HL-60 (cell line): Measurements from ENCODE around the gene PEF1.

Experiments
- DNase-seq, 2 experiments: peaks; one replicate each; pipeline ENCODE4 v3.0.0-alpha.2; 2010 to 2020; ENCODE audit warnings: low read depth in 1 of 2, low spot score in 1 of 2
- H3K27ac ChIP-seq: fragments of 250-450 bp; sonication (Bioruptor Pico); replicated peaks from 2 replicates; pipeline ENCODE4 v1.5.1; 2020; ENCODE audit warnings: mild to moderate bottlenecking, moderate library complexity
- H3K27me3 ChIP-seq: fragments of 250-450 bp; sonication (Bioruptor Pico); 2 replicates; pipeline ENCODE4 v1.5.1; 2021; ENCODE audit warnings: mild to moderate bottlenecking, moderate library complexity; ENCODE audit not compliant: insufficient read depth, poor library complexity, severe bottlenecking
- H3K4me3 ChIP-seq: replicated peaks from 2 replicates; pipeline ENCODE4 v1.5.1; 2011; ENCODE audit warnings: mild to moderate bottlenecking, control low read depth, low read length; ENCODE audit not compliant: insufficient read depth
- CTCF ChIP-seq: IDR thresholded peaks from one replicate; pipeline ENCODE4 v1.5.1; 2011; ENCODE audit warnings: low read length, control low read depth, inconsistent platforms; ENCODE audit not compliant: insufficient read depth
- GABPA ChIP-seq: IDR thresholded peaks from 2 replicates; pipeline ENCODE4 v1.6.1; 2012; ENCODE audit warnings: low read depth
- POLR2AphosphoS5 ChIP-seq: IDR thresholded peaks from 2 replicates; pipeline ENCODE4 v1.6.1; 2012; ENCODE audit warnings: low read depth
- REST ChIP-seq: IDR thresholded peaks from 2 replicates; pipeline ENCODE4 v1.6.1; 2012; ENCODE audit warnings: low read depth; ENCODE audit not compliant: insufficient replicate concordance
- SPI1 ChIP-seq: IDR thresholded peaks from 2 replicates; pipeline ENCODE4 v1.6.1; 2012; ENCODE audit warnings: low read depth, mild to moderate bottlenecking, borderline replicate concordance

The PEF1 gene

GRCh38 chr1:31665234-31665878 lies 20.7 kb upstream of the PEF1 start:
- no peak for TF ChIP-seq POLR2AphosphoS5
- no peak for TF ChIP-seq GABPA
- DNase-seq: no peak
- H3K4me3 ChIP-seq: no peak overlapping the region
- H3K27ac ChIP-seq: no peak overlapping the region
- peaks cover 12% of the 10 kb centered on the region for H3K27me3 ChIP-seq

- H3K27me3 ChIP-seq: peaks cover 4% of the 10 kb centered on the region
- no peak for DNase-seq
- TF ChIP-seq POLR2AphosphoS5 (no peak), REST (no peak), SPI1 (no peak), GABPA (no peak), CTCF (no peak)
- H3K4me3 ChIP-seq: no peak overlapping the region
- no peak overlapping the region for H3K27ac ChIP-seq
Measured at GRCh38 chr1:31664528-31664927, 19.9 kb upstream of the PEF1 start.

GRCh38 chr1:31663622-31664452 lies 19.2 kb upstream of the PEF1 start:
- Histone ChIP-seq H3K4me3 (no peak overlapping the region), H3K27me3 (no peaks in the 10 kb centered on the region), H3K27ac (no peak overlapping the region)
- peak; percentile 94 for TF ChIP-seq CTCF
- TF ChIP-seq SPI1: no peak
- TF ChIP-seq REST: no peak
- peak in 1 of 2 experiments; percentile 27 for DNase-seq

GRCh38 chr1:31662463-31662862 lies 17.8 kb upstream of the PEF1 start:
- TF ChIP-seq CTCF: no peak
- no peak for TF ChIP-seq POLR2AphosphoS5
- TF ChIP-seq GABPA: no peak
- no peak for TF ChIP-seq REST
- TF ChIP-seq SPI1: no peak
- no peaks in the 10 kb centered on the region for H3K27me3 ChIP-seq
- DNase-seq: no peak
- H3K27ac ChIP-seq: no peak overlapping the region
- H3K4me3 ChIP-seq: no peak overlapping the region
